KOPT-K1 (cell line): Measurements from ENCODE around the gene HMGXB3.

Source experiments
- H3K27ac ChIP-seq: fragments of 200-600 bp; sonication (generic); 2 replicates; pipeline ENCODE4 v1.5.1; 2016; ENCODE audit warnings: antibody characterized with exemption, mild to moderate bottlenecking, low read depth, low read length; ENCODE audit not compliant: poor library complexity, severe bottlenecking
- H3K36me3 ChIP-seq: fragments of 200-600 bp; sonication (generic); 2 replicates; pipeline ENCODE4 v1.5.1; 2017; ENCODE audit warnings: antibody characterized with exemption, mild to moderate bottlenecking, low read length, moderate library complexity; ENCODE audit not compliant: insufficient read depth
- H3K9me3 ChIP-seq: fragments of 200-600 bp; sonication (generic); 2 replicates; pipeline ENCODE4 v1.5.1; 2017; ENCODE audit warnings: antibody characterized with exemption, low read length, mild to moderate bottlenecking; ENCODE audit not compliant: insufficient read depth, poor library complexity, severe bottlenecking

The HMGXB3 gene, protein sequence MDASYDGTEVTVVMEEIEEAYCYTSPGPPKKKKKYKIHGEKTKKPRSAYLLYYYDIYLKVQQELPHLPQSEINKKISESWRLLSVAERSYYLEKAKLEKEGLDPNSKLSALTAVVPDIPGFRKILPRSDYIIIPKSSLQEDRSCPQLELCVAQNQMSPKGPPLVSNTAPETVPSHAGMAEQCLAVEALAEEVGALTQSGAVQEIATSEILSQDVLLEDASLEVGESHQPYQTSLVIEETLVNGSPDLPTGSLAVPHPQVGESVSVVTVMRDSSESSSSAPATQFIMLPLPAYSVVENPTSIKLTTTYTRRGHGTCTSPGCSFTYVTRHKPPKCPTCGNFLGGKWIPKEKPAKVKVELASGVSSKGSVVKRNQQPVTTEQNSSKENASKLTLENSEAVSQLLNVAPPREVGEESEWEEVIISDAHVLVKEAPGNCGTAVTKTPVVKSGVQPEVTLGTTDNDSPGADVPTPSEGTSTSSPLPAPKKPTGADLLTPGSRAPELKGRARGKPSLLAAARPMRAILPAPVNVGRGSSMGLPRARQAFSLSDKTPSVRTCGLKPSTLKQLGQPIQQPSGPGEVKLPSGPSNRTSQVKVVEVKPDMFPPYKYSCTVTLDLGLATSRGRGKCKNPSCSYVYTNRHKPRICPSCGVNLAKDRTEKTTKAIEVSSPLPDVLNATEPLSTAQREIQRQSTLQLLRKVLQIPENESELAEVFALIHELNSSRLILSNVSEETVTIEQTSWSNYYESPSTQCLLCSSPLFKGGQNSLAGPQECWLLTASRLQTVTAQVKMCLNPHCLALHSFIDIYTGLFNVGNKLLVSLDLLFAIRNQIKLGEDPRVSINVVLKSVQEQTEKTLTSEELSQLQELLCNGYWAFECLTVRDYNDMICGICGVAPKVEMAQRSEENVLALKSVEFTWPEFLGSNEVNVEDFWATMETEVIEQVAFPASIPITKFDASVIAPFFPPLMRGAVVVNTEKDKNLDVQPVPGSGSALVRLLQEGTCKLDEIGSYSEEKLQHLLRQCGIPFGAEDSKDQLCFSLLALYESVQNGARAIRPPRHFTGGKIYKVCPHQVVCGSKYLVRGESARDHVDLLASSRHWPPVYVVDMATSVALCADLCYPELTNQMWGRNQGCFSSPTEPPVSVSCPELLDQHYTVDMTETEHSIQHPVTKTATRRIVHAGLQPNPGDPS (N-terminal part only)

DNA sequence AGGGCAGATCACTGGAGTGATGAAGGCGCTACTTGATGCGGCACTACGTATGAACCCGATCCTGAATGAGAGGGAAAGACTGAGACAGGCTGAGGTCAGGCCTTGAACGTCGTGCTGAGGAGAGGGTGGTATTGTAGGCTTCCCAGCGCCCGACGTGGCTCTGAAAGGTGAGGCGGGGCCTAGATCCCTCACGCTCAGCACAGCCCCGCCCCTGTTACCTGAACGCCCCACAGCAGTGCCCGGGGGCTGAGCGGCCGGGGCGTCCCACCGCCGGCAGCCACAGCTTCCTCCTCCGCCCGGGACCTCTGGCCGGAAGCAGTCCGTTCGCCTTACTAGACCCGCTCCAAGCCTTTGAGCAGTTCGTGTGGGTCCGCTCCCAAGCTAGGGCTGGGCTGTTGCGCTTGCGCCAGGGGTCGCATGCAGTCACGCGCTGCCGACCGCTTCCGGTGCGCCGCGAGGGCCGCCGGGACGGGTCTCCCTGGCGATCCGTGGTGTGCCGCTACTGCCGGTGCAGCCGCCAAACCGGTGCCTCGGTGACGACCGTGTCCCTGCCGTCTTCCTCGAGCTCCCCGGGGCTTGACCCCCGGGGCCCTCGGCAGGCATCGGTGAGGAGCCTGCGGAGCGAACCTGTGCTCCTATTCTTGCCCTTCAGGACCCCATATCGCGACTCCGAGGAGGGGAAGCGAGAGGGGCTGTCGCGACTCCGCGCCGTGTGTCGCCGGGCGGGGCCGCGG, at the start of gene HMGXB3, which contains the start of gene TIGD6:
TSS of gene HMGXB3 (plus strand) at position 484 of the 734 bp plus-strand sequence. CDS start 4,114 bp downstream, outside the sequence.
TSS of gene TIGD6 (minus strand) at position 399 of the 734 bp plus-strand sequence. CDS start 4,306 bp downstream, outside the sequence.
- Histone ChIP-seq H3K9me3 (no peaks in the 10 kb centered on the region), H3K27ac (peak within 1 kb of the TSS; percentile 80), H3K36me3 (peaks cover 16% of the 10 kb centered on the region)

DNA sequence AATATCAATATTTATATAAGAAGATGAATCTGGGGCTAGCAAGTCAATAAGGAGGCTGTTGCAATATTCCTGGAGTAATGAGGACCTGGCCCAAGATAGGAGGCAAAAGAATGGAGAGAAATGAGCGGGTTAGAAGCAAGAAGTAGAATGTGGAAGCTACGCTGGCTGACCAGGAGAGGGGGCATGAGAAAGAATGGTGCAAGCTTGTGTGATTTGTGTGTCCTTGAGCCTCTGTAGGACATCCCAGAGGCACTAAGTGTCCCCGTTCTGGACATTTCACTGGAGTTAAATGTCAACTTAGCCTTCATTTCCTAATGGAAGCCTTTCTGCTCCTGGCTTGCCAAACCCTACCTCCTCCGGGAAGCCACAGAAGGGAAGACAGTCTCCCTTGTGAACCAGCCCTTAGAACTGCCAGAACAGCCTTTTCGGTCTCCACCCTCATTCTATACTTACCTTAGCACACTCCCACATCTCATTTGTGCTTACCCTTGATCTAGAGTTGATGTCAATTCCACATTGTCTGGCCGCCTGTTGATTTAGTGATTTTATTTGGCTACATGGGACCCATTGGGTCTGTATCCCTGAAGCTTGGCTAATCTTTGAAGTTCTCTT, 49.3 kb upstream of the HMGXB3 start:
- no peaks in the 10 kb centered on the region for H3K9me3 ChIP-seq
- H3K36me3 ChIP-seq, result no peaks in the 10 kb centered on the region
- H3K27ac ChIP-seq, result no peak overlapping the region

DNA sequence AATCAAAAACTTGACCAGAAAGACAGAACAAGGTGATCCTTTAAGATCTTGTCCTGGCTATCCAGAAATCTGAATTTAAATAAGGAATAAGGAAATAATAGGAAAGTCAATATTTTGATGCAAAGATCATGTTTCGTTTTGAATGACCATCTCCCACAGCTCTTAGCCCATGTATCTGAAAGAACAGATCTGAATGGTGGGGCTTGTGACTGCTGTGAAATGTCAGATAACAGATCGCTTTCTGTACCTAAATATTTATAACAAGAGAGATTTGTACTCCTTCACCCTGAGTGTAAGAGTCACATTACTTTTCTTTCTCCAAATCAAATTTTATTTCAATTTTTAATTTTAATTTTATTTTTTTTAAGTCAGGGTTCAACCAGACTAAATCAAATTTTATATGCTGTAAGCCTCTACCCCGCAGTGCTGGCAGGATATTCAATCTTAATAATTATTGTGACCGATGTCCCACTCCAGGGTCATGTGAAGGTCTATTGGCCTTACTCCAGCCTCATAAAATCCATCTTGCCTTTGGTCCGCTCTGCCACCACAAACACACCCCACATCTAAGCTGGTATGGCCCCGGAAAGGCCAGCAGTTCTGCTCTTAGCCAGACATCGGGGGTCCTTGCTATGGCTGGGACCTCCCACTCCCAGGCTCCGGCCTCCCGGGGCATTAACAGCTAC, 47.0 kb upstream of the HMGXB3 start:
- Histone ChIP-seq H3K9me3 (no peaks in the 10 kb centered on the region), H3K27ac (no peak overlapping the region), H3K36me3 (no peaks in the 10 kb centered on the region)

DNA sequence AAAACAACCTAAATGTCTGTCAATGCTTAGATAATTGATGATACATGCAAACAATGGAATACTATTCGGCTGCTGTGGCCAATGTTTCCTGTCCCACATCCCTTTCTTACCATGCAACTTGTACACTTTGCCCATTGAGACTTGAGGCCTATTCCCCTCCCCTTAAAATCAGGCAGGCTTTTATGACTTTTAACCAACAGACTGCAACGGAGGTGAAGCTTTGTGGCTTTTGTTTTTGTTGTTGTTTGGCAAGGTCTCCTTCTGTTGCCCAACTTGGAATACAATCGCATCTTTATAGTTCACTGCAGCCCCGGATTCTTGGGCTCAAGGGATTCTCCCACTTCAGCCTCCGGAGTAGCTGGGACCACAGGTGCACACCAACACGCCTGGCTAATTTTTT, 45.7 kb upstream of the HMGXB3 start:
- Histone ChIP-seq H3K36me3 (no peaks in the 10 kb centered on the region), H3K9me3 (no peaks in the 10 kb centered on the region), H3K27ac (no peak overlapping the region)

DNA sequence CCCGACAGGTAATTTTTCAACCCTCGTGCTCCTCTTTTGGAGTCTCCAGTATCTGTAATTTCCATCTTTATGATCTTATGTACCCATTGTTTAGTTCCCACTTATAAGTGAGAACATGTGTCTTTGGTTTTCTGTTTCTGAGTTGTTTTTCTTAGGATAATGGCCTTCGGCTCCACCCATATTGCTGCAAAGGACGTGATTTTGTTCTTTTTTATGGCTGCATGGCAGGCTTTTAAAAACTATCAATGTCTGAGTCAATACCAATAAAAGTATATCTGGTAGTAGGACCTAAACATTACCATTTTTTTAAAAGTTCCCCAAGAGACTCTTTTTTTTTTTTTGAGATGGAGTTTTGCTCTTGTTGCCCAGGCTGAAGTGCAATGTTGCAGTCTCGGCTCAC, 43.9 kb upstream of the HMGXB3 start:
- no peak overlapping the region for H3K27ac ChIP-seq
- H3K9me3 ChIP-seq, result no peaks in the 10 kb centered on the region
- H3K36me3 ChIP-seq, result no peaks in the 10 kb centered on the region

DNA sequence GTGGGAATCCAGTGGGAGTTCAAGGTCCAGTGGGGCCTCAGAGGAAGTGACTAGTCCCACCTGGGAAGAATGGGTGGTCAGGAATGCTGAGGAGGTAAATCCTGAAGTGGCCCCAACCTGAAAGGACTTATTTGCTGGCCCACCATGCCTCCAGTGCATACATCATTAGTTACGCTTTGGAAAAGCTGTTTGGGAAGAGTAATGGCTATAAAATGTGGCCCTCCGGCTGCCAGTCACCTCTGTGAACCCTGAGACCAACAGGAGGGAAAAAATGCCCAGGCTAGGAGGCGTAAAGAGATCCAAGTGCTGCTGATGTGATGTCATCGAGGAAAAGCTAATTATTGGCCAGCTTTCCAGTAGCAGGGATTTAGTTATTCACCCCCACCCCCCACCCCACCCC, 42.7 kb upstream of the HMGXB3 start:
- H3K36me3 ChIP-seq, result no peaks in the 10 kb centered on the region
- H3K9me3 ChIP-seq, result no peaks in the 10 kb centered on the region
- no peak overlapping the region for H3K27ac ChIP-seq

DNA sequence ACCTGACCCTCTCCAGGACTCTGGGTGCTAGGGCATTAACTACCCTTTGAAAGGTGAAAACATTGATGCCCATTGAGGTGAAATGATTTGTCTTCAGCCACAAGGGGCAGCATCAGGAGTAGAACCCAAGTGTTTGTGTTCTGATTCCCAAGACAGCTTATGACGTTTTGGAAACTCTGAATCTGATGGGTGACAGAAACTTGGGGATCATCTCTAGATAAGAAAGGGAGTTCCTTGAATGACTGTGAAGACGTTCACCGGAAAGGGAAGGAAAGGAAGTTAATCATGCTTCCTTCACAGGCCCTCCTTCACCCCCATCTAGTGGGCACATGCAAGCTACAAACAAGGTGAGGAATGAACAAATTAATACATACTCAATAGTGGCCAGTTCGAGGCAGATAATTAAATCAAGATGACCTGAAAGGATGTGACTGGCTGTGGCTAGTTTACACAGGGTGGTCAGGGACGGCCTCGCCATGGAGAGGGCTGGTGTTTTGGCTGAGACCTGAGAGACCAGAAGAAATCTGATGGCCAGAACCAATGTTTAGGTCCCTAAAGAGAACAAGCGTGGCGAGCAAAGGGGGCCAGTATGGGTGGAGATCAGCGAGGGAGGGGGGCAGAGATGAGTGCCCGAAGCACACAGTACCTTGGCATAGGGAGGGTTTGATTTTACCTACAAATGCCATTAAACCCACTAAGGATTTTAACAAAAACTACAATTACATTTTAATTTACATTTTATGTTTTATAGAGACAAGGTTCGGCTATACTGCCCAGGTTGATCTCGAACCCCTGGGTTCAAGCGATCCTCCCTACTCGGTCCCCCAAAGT, 40.9 kb upstream of the HMGXB3 start:
- Histone ChIP-seq H3K9me3 (no peaks in the 10 kb centered on the region), H3K27ac (peak overlapping the region; percentile 57), H3K36me3 (no peaks in the 10 kb centered on the region)

DNA sequence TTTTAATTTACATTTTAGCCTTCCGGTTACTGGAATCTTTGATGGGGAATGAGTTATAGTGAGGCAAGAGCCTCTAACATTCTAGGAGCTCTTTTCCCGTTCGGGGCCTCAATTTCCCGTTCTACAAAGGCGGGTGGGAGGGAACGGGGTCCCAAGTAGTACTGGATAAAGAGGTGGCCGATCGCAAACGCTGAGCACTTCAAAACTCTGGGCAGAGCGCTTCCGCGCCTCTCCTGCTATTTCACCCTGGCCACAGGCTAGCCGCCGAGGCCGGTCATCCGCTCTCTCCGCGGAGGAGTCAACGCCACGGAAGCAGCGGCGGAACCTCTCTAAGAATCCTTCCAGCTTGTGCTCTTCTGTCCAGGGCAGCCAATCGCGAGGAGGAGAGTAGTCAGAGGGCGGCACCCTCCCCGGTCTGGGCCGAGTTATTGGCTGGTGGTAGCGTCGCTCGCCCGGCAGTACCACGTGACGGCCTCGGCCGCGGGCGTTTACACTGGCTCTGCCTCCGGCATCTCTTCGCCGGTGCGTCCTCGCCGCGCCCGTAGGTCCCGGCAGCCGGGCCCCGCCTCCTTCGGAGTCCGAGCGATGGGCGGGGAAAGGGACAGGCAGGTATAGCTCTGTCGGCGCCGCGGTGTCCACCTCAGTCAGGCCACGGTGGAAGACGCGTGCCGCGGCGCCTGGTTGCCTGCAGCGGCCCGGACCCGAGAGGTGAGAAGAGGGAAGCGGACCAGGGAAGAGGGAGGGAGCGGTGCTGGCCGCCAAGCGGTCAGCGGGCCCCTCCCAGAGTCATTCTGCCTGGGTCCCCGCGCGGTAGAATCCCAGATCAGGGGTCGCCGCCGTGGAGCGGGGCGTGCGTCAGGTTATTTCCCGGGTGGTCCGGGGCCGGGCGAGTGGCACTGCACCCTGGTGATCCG, 40.0 kb upstream of the HMGXB3 start, which contains the start of gene SLC26A2:
TSS of gene SLC26A2 (plus strand) at position 487 of the 914 bp plus-strand sequence. CDS start 16,895 bp downstream, outside the sequence.
- H3K36me3 ChIP-seq, result no peaks in the 10 kb centered on the region
- peak within 1 kb of the TSS; percentile 57 for H3K27ac ChIP-seq
- H3K9me3 ChIP-seq, result no peaks in the 10 kb centered on the region

DNA sequence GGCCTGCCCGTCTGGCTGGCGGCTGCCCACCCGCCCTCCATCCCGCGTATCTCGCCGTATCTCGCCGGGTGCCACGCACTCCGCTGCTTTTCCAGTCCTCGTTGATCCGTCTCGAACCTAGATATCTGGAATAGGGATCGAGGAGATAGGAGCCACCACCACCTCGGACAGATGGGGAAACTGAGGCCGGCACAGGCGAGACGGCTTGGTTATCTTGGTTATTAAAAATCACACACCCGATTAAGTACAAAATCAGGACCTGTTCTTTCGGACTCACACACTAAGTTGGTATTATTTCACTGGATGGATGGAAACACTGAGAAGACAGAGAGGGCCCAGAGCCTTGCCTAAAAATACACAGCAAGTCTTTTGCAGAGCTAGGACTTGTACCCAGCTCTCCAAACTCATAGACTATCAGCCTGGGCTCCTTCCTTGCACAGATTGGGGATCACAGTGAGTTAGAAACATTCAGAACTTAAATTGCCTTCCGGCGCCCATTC, 39.3 kb upstream of the HMGXB3 start:
- H3K36me3 ChIP-seq, result no peaks in the 10 kb centered on the region
- H3K9me3 ChIP-seq, result no peaks in the 10 kb centered on the region
- peak overlapping the region; percentile 57 for H3K27ac ChIP-seq

DNA sequence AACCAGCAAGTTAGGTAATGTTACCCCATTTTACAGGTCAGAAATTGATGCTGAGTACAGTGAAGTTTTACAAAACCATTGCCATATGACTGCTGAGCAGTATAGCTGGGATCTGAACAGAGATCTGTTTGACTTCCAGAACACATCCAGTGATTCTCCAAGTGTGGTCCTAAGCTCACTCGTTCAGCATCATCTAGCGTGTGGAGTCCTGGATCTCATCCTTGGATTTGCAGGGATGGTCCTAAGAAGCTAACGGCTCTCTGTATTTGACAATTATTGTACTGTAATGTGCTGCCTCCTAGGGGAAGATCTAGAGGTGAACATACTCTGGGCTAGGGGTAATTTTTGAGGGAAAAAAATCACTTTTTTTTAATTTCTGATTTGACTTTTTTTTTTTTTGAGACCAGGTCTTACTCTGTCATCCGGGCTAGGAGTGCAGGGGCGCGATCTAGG, 38.6 kb upstream of the HMGXB3 start:
- Histone ChIP-seq H3K9me3 (no peaks in the 10 kb centered on the region), H3K27ac (no peak overlapping the region), H3K36me3 (no peaks in the 10 kb centered on the region)

DNA sequence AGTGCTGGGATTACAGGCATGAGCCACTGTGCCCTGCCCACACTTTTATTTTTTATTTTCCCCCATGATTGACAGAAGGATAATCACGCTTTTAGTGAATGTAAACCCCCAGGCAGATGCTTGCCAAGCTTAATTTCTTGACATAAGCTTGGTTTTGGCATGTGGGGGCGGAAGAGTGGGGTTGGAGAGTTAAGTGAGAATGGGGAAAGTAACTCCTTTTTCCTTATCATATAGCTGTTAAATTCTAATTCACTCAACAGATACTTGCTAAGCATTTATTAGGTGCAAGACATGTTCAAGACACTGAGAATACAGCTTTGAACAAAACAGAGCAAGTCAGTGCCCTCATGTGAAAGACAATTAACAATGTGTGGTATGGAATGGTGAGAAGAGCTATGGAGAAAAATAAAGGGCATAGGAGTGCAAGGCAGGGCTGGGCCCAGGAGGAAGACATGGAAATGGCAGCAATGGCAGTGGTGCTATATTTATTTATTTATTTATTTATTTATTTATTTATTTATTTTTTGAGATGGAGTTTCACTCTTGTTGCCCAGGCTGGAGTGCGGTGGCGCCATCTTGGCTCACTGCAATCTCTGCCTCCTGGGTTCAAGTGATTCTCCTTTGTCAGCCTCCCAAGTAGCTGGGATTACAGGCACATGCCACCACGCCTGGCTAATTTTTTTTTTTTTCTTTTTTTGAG, 37.8 kb upstream of the HMGXB3 start:
- Histone ChIP-seq H3K9me3 (no peaks in the 10 kb centered on the region), H3K36me3 (no peaks in the 10 kb centered on the region), H3K27ac (no peak overlapping the region)
